OCI-LY7 (cell line): ENCODE measurements around the gene MPP7.

ENCODE experiments used
- CTCF ChIP-seq: fragments of 200-600 bp; sonication (generic); conservative IDR thresholded peaks from 2 replicates; pipeline ENCODE4 v1.5.1; 2014; ENCODE audit warnings: mild to moderate bottlenecking, antibody characterized with exemption, low read length, moderate library complexity, mixed read lengths
- EZH2phosphoT487 ChIP-seq: fragments of 200-600 bp; sonication (generic); IDR thresholded peaks from 2 replicates; pipeline ENCODE4 v1.6.1; 2018; ENCODE audit warnings: low read depth, borderline replicate concordance, mild to moderate bottlenecking, mixed run types, antibody characterized with exemption, low read length, moderate library complexity, mixed read lengths

- TF ChIP-seq CTCF (no peak), EZH2phosphoT487 (no peak)
These were observed 12.3 kb upstream of the MPP7 start for GRCh38 chr10:28315140-28315539.
